Neuron (in vitro differentiated cells): ENCODE data around the gene CAMTA1.

Source experiments
- H2AFZ ChIP-seq: one replicate; pipeline ENCODE4 v1.6.1; 2013; ENCODE audit warnings: low read depth, mild to moderate bottlenecking, inconsistent platforms, low read length, moderate library complexity
- H3K27me3 ChIP-seq: one replicate; pipeline ENCODE4 v1.6.1; 2013; ENCODE audit warnings: low read length; ENCODE audit not compliant: insufficient read depth
- H3K36me3 ChIP-seq: one replicate; pipeline ENCODE4 v1.6.1; 2013; ENCODE audit warnings: low read length; ENCODE audit not compliant: insufficient read depth
- H3K4me1 ChIP-seq: one replicate; pipeline ENCODE4 v1.6.1; 2013; ENCODE audit warnings: low read length; ENCODE audit not compliant: insufficient read depth
- H3K4me3 ChIP-seq: 2 replicates; pipeline ENCODE4 v1.5.1; 2013; ENCODE audit warnings: mild to moderate bottlenecking, low read length, moderate library complexity
- H3K9me3 ChIP-seq: one replicate; pipeline ENCODE4 v1.6.1; 2013; ENCODE audit warnings: low read length

Gene CAMTA1

GRCh38 chr1:6953216-6953615 is 168.0 kb downstream of the CAMTA1 start:
- Histone ChIP-seq H3K36me3 (no peaks in the 10 kb centered on the region), H3K27me3 (peaks cover 19% of the 10 kb centered on the region), H2AFZ (no peak overlapping the region), H3K9me3 (peaks cover 2% of the 10 kb centered on the region), H3K4me1 (peaks cover 7% of the 10 kb centered on the region), H3K4me3 (no peak overlapping the region)

GRCh38 chr1:6953907-6954364 is 168.7 kb downstream of the CAMTA1 start:
- Histone ChIP-seq H3K9me3 (peaks cover 2% of the 10 kb centered on the region), H2AFZ (no peak overlapping the region), H3K36me3 (no peaks in the 10 kb centered on the region), H3K4me1 (peaks cover 7% of the 10 kb centered on the region), H3K27me3 (peaks cover 20% of the 10 kb centered on the region), H3K4me3 (no peak overlapping the region)

- no peaks in the 10 kb centered on the region for H3K36me3 ChIP-seq
- peaks cover 7% of the 10 kb centered on the region for H3K4me1 ChIP-seq
- H3K4me3 ChIP-seq = no peak overlapping the region
- peaks cover 27% of the 10 kb centered on the region for H3K27me3 ChIP-seq
- peaks cover 2% of the 10 kb centered on the region for H3K9me3 ChIP-seq
- no peak overlapping the region for H2AFZ ChIP-seq
Observed at GRCh38 chr1:6954591-6954990, 169.3 kb downstream of the CAMTA1 start.

GRCh38 chr1:6955357-6956094 is 170.3 kb downstream of the CAMTA1 start:
- H3K9me3 ChIP-seq = peaks cover 2% of the 10 kb centered on the region
- H3K36me3 ChIP-seq = no peaks in the 10 kb centered on the region
- H3K27me3 ChIP-seq = peaks cover 36% of the 10 kb centered on the region
- H3K4me3 ChIP-seq = no peak overlapping the region
- no peak overlapping the region for H2AFZ ChIP-seq
- H3K4me1 ChIP-seq = peaks cover 7% of the 10 kb centered on the region

GRCh38 chr1:6956488-6957159 is 171.4 kb downstream of the CAMTA1 start:
- peaks cover 47% of the 10 kb centered on the region for H3K27me3 ChIP-seq
- peaks cover 2% of the 10 kb centered on the region for H3K9me3 ChIP-seq
- H3K36me3 ChIP-seq = no peaks in the 10 kb centered on the region
- H2AFZ ChIP-seq = no peak overlapping the region
- H3K4me1 ChIP-seq = peaks cover 7% of the 10 kb centered on the region
- no peak overlapping the region for H3K4me3 ChIP-seq

GRCh38 chr1:6957341-6957740 is 172.1 kb downstream of the CAMTA1 start:
- Histone ChIP-seq H3K36me3 (no peaks in the 10 kb centered on the region), H3K9me3 (peaks cover 2% of the 10 kb centered on the region), H3K4me1 (peaks cover 12% of the 10 kb centered on the region), H3K4me3 (no peak overlapping the region), H3K27me3 (peaks cover 52% of the 10 kb centered on the region), H2AFZ (no peak overlapping the region)

- H3K36me3 ChIP-seq = no peaks in the 10 kb centered on the region
- peaks cover 52% of the 10 kb centered on the region for H3K27me3 ChIP-seq
- no peak overlapping the region for H3K4me3 ChIP-seq
- no peak overlapping the region for H2AFZ ChIP-seq
- peaks cover 2% of the 10 kb centered on the region for H3K9me3 ChIP-seq
- H3K4me1 ChIP-seq = peaks cover 12% of the 10 kb centered on the region
Observed at GRCh38 chr1:6958407-6959030, 173.3 kb downstream of the CAMTA1 start.

- Histone ChIP-seq H3K9me3 (peaks cover 2% of the 10 kb centered on the region), H3K27me3 (peaks cover 60% of the 10 kb centered on the region), H3K4me1 (peaks cover 16% of the 10 kb centered on the region), H3K36me3 (no peaks in the 10 kb centered on the region), H3K4me3 (no peak overlapping the region), H2AFZ (no peak overlapping the region)
Observed at GRCh38 chr1:6959491-6959890, 174.2 kb downstream of the CAMTA1 start.

- H3K27me3 ChIP-seq = peaks cover 66% of the 10 kb centered on the region
- no peaks in the 10 kb centered on the region for H3K36me3 ChIP-seq
- H2AFZ ChIP-seq = no peak overlapping the region
- no peak overlapping the region for H3K4me3 ChIP-seq
- H3K9me3 ChIP-seq = peaks cover 2% of the 10 kb centered on the region
- H3K4me1 ChIP-seq = peaks cover 11% of the 10 kb centered on the region
Observed at GRCh38 chr1:6960291-6960811, 175.1 kb downstream of the CAMTA1 start.

GRCh38 chr1:6960860-6961259 is 175.6 kb downstream of the CAMTA1 start:
- peaks cover 2% of the 10 kb centered on the region for H3K9me3 ChIP-seq
- no peak overlapping the region for H3K4me3 ChIP-seq
- peaks cover 9% of the 10 kb centered on the region for H3K4me1 ChIP-seq
- no peaks in the 10 kb centered on the region for H3K36me3 ChIP-seq
- H2AFZ ChIP-seq = no peak overlapping the region
- peaks cover 65% of the 10 kb centered on the region for H3K27me3 ChIP-seq

GRCh38 chr1:6961289-6961688 is 176.0 kb downstream of the CAMTA1 start:
- H3K27me3 ChIP-seq = peaks cover 64% of the 10 kb centered on the region
- H3K9me3 ChIP-seq = peaks cover 2% of the 10 kb centered on the region
- peaks cover 9% of the 10 kb centered on the region for H3K4me1 ChIP-seq
- H2AFZ ChIP-seq = no peak overlapping the region
- no peaks in the 10 kb centered on the region for H3K36me3 ChIP-seq
- no peak overlapping the region for H3K4me3 ChIP-seq

- Histone ChIP-seq H3K4me3 (no peak overlapping the region), H3K36me3 (no peaks in the 10 kb centered on the region), H3K4me1 (peaks cover 9% of the 10 kb centered on the region), H3K9me3 (peaks cover 2% of the 10 kb centered on the region), H3K27me3 (peaks cover 57% of the 10 kb centered on the region), H2AFZ (no peak overlapping the region)
Observed at GRCh38 chr1:6961905-6962477, 176.7 kb downstream of the CAMTA1 start.
